ENCODE results near the gene PLK2. TPM values are rescaled to one million over a fixed set of nuclear protein-coding genes. Genes with fewer than 3 reads are reported as not detected.

PLK2 gene
- total RNA-seq = 72.3 TPM
- long read RNA-seq, transcript PLK2-201 (14 exons, 2,960 nt) = major isoform, 100 of 113 reads
- long read RNA-seq, partial matches to known transcripts = 4 of 113 reads
- long read RNA-seq, other reads (novel, unspliced or antisense) = 9 of 113 reads

- peak; percentile 95 for ATAC-seq
- intact Hi-C loops (cut with micrococcal nuclease) = loop anchor here (5.0 kb wide), 4 partner anchors 573 to 1163 kb away; no protein-coding TSS in a partner anchor
- peak; percentile 97 for DNase-seq
Measured at GRCh38 chr5:58460002-58460731, at the start of gene PLK2. Gene PLK2 (minus strand): TSS chr5:58460086. CDS start chr5:58459959, 127 bp downstream.

DNA sequence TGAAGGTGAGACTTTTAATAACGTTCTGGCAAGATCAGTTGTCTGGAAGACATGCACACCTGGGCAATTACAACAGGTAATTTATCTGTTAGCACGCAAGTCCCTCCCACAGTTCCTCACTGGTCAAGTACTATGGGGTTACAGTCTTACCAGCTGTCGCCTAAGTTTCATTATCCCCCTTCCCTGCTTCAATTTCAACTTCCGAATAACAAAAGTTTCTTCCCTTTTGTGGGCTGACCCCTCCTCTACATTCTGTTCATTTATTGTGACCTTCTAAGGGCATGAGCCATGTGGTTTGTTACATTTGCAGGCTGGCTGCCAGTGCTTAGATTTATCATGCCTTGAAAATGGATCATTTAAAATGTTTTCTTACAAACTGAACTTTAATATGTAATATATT, 47.8 kb upstream of the PLK2 start:
- DNase-seq (no peak), ATAC-seq (no peak)
- intact Hi-C loops (cut with micrococcal nuclease) = no loop called here

DNA sequence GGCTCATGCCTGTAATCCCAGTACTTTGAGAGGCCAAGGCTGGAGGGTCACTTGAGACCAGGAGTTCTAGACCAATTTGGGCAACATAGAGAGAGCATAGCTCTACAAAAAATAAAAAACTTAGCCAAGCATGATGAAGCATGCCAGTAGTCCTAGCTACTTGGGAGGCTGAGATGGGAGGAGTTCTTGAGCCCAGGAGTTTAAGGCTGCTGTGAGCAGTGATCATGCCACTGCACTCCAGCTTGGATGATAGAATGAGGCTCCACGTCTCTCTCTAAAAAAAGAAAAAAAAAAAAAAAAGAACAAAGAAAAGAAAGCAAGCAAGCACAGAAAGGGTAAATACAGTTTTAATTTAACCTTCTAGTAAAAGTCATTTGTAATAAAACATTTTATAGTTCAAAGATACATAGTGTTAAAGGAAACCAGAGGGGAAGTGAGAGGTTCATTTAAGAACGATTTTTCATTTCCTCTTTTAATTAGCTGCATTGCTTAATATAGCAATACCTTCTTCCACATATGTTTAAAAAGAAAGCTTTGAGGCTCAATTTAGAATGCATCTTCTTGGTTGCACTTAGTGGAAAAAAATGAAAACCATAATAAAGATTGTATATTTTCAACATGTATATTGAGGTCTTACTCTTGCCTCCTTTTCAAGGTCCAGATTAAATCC, 46.2 kb upstream of the PLK2 start:
- no peak for DNase-seq
- intact Hi-C loops (cut with micrococcal nuclease) = no loop called here
- ATAC-seq = no peak

DNA sequence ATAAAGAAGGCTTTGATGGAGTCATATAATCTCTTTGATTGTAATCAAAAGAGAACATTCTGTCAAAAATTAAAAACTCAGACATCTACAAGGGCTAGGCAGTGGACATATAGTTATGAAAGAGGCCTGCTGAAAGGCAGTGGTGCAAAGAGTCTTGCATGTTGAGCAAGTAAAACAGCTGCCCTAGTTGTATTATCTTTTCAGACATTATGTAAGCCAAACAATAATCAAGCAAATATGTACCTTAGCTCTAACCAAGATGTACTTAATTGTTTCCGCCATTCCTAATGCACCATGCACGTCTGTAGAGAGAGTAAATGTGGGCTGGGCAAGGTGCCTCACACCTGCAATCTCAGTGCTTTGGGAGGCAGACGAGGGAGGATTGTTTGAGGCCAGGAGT, 45.6 kb upstream of the PLK2 start:
- no peak for DNase-seq
- no peak for ATAC-seq
- intact Hi-C loops (cut with micrococcal nuclease) = no loop called here

GRCh38 chr5:58504766-58505165, 44.9 kb upstream of the PLK2 start:
- intact Hi-C loops (cut with micrococcal nuclease) = no loop called here
- ATAC-seq (no peak), DNase-seq (no peak)

- intact Hi-C loops (cut with micrococcal nuclease) = no loop called here
- ATAC-seq (no peak), DNase-seq (no peak)
Measured at GRCh38 chr5:58503390-58504046, 43.6 kb upstream of the PLK2 start.

DNA sequence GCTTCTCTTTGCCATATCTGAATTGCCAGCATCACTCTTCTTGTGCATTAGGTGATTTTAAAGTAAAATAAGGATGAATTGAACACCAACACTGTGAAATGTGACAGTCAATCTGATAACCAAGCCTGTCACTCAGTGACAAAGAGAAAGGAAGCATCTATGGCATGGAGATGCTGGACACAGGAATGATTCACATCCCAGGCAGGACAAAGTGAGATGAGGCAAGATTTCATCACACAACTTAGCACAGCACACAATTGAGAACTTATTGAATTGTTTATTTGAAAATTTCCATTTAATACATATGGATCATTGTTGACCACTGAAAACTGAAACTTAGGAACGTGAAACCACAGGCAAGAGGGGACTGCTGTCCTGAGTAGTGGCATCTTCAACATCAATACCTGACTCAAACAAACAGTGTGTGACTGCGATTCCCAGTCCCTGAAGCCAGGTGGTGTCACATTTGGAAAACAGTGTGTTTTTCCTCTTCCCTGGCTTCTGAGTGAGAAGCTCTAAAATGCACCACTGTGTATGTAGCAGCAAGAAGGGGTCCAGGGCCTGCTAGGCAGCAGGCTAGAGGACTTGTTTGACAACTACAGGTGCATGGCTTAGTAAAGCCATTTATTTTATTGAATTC, 42.0 kb upstream of the PLK2 start:
- DNase-seq (no peak), ATAC-seq (no peak)
- intact Hi-C loops (cut with micrococcal nuclease) = no loop called here

- intact Hi-C loops (cut with micrococcal nuclease) = loop anchor here (5.0 kb wide), 1 partner anchor 352 kb away; no protein-coding TSS in a partner anchor
- DNase-seq (no peak), ATAC-seq (no peak)
Measured at GRCh38 chr5:58499941-58500340, 40.1 kb upstream of the PLK2 start.

GRCh38 chr5:58499231-58499630, 39.3 kb upstream of the PLK2 start:
- DNase-seq (no peak), ATAC-seq (no peak)
- intact Hi-C loops (cut with micrococcal nuclease) = loop anchor here (5.0 kb wide), 1 partner anchor 353 kb away; no protein-coding TSS in a partner anchor

DNA sequence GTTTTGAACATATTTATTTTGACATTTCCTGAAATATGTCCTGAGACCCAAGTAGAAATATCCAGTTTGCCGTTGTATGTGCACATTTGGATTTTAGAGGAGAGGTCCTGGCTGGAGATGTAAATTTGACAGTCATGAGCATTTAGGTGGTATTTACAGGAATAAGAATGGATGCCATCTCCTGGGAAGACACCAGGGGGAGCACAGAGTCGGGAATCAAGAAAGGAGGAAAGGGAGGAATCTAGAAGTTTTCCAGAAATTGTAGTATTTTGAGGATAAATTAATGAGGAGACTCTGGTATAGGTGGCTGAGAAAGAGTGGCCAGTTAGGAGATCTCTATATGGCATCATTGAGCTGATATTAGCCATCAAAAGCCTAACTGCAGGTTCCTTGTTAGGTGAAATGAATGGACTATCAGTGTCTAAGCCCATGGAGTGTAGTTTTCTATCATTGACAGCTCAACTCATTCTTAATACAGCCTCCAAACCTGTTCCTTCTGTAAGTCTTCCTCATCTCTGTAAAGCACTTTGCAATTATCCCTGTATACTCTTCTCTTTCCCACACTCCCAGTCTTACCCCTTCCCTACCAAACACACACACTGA, 38.6 kb upstream of the PLK2 start:
- ATAC-seq = peak; percentile 42
- no peak for DNase-seq
- intact Hi-C loops (cut with micrococcal nuclease) = loop anchor here (5.0 kb wide), 1 partner anchor 354 kb away; no protein-coding TSS in a partner anchor

DNA sequence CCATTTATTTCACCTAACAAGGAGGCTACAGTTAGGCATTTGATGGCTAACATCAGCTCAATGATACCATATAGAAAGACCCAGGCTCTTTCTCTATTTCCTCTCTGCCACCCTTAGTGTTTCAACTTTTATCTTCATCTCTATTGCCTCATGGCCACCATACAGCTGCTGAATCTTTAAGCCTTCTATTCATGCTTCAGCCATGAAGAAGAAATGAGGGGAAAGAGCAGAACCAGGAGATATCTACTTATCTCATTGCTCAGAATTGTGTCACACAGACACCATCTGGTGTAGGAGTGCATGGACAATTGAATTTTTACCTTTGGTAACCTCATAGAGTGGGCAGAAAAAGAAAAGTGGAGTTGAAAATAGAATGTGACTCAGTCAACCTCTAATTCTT, 38.0 kb upstream of the PLK2 start:
- intact Hi-C loops (cut with micrococcal nuclease) = loop anchor here (5.0 kb wide), 1 partner anchor 354 kb away; no protein-coding TSS in a partner anchor
- DNase-seq = no peak

DNA sequence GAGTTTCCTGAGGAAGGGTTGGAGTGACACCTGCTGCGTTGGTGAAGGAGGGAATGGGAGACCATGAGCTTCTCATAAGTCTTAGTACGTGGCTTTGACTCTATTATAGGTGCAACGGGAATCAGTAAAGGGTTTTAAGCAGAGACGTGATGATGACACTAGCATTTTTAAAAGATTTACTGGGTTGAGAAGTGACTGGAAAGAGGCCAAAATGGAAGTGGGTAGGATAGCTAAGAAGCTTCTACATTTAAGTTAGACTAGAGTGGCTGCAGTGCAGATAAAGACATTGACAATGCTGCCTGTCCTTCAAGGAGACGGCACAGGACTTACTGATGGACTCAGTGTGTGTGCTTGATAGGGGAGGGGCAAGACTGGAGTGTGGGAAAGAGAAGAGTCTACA, 37.5 kb upstream of the PLK2 start:
- ATAC-seq (no peak), DNase-seq (no peak)
- intact Hi-C loops (cut with micrococcal nuclease) = loop anchor here (5.0 kb wide), 1 partner anchor 355 kb away; no protein-coding TSS in a partner anchor

More for the DNA sequence above, 38.0 kb upstream of the PLK2 start:
- ATAC-seq = no peak

GRCh38 chr5:58496488-58496887, 36.6 kb upstream of the PLK2 start:
- intact Hi-C loops (cut with micrococcal nuclease) = loop anchor here (5.0 kb wide), 1 partner anchor 356 kb away; no protein-coding TSS in a partner anchor
- ATAC-seq = no peak
- no peak for DNase-seq

DNA sequence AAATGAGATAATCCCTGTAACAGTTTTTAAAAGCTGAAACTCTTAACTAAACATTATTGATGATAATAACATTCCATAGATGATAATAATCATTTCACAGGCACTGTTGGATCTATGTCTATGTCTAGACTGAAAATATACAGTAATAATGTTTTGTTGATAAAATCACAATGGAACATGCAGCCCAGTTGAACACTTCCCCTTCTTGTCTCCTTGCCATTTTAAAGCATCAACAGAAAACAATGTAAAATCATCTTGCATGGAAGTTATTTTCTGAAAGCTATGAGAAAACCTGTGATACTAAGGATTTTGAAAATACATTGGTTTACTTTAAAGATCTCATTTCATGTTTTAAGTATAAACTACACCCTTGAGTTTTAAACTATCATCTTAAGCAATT, 33.3 kb upstream of the PLK2 start:
- DNase-seq (no peak), ATAC-seq (no peak)
- intact Hi-C loops (cut with micrococcal nuclease) = no loop called here

DNA sequence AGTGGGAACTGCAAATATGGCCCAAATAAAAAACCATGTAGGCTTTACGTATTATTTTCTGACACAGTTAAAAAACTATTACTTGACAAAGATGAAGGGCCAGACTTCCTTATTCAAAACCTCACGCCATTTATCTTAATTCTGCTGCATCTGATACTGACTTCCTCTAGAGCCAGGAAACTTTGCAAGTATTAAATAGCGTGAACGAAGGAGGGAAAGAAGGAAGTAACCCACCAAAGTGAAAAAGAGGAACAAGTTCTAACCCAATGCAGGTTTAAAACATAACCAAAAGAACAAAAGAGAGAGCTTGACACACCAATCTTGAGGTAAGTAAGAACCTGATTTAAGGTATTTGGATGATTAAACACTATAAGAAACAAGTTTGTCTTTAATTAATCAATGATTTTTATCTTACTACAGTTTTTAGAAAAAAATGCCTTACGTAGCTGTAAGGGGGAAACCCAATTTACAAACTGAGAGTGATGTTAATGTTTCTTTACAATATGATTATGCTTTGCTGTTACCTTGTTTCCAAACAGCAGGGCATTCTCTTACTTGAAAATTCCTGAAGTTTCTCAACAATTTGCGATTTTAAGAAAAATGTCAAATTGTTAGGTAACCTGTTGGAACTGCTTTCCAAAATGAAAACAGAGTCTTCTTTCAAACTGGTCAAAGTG, 31.5 kb upstream of the PLK2 start, which contains the start of gene GAPT:
Gene GAPT (plus strand): TSS at position 220 of the 677 bp plus-strand sequence. CDS start 3,102 bp downstream, outside the sequence.
- DNase-seq (no peak), ATAC-seq (no peak)
- intact Hi-C loops (cut with micrococcal nuclease) = no loop called here

- no peak for ATAC-seq
- intact Hi-C loops (cut with micrococcal nuclease) = no loop called here
- no peak for DNase-seq
Measured at GRCh38 chr5:58490402-58491050, 30.6 kb upstream of the PLK2 start.

- intact Hi-C loops (cut with micrococcal nuclease) = no loop called here
- no peak for ATAC-seq
- DNase-seq = no peak
Measured at GRCh38 chr5:58486290-58486689, 26.4 kb upstream of the PLK2 start.

GRCh38 chr5:58484505-58484904, 24.6 kb upstream of the PLK2 start:
- intact Hi-C loops (cut with micrococcal nuclease) = no loop called here
- ATAC-seq (no peak), DNase-seq (no peak)
